Keratinocyte (primary cell): Measurements from ENCODE around the gene ANKRD17. TPM values are rescaled to one million over a fixed set of nuclear protein-coding genes. Genes with fewer than 3 reads are reported as not detected.

Experiments used
- DNase-seq: peaks from one replicate; pipeline ENCODE4 v3.0.0-alpha.2; 2011; ENCODE audit warnings: low read depth, missing footprints, low spot score
- FAIRE-seq: peaks from 2 replicates; lab custom pipeline; 2011; peaks lifted over from hg19 to GRCh38; lab: Jason Lieb, UNC
- H2AFZ ChIP-seq: 2 replicates; pipeline ENCODE4 v1.6.0; 2012; ENCODE audit warnings: low read length, control low read depth, inconsistent platforms; ENCODE audit not compliant: control insufficient read depth
- H3K27ac ChIP-seq: 2 replicates; pipeline ENCODE4 v1.5.1; 2011; ENCODE audit warnings: low read length; ENCODE audit not compliant: control insufficient read depth, insufficient read depth
- H3K27me3 ChIP-seq: 3 replicates; pipeline ENCODE4 v1.6.0; 2011; ENCODE audit warnings: low read length; ENCODE audit not compliant: control insufficient read depth, insufficient read depth; ENCODE audit errors: extremely low read depth
- H3K36me3 ChIP-seq, 2 experiments: 2 replicates in 1 of 2; 3 replicates in 1 of 2; pipeline ENCODE4 v1.5.1; 2011; ENCODE audit warnings: low read length in 2 of 2, mild to moderate bottlenecking in 1 of 2; ENCODE audit not compliant: control insufficient read depth in 2 of 2, insufficient read depth in 2 of 2; ENCODE audit errors: extremely low read depth in 1 of 2
- H3K4me1 ChIP-seq: 3 replicates; pipeline ENCODE4 v1.5.1; 2011; ENCODE audit warnings: low read length; ENCODE audit not compliant: control insufficient read depth, insufficient read depth; ENCODE audit errors: extremely low read depth
- H3K4me2 ChIP-seq: 3 replicates; pipeline ENCODE4 v1.6.0; 2011; ENCODE audit warnings: low read depth, low read length; ENCODE audit not compliant: control insufficient read depth, insufficient read depth; ENCODE audit errors: extremely low read depth
- H3K4me3 ChIP-seq, 3 experiments: fragments of 200-600 bp in 1 of 3; sonication (generic) in 1 of 3; 2 replicates in 2 of 3; 3 replicates in 1 of 3; pipeline ENCODE4 v1.5.1; 2011 to 2016; ENCODE audit warnings: low read length in 3 of 3, mild to moderate bottlenecking in 3 of 3, control low read depth in 2 of 3, inconsistent platforms in 1 of 3, low read depth in 1 of 3, mixed read lengths in 1 of 3, mixed run types in 1 of 3, moderate library complexity in 1 of 3; ENCODE audit not compliant: control insufficient read depth in 2 of 3, insufficient read depth in 2 of 3; ENCODE audit errors: extremely low read depth in 1 of 3
- H3K79me2 ChIP-seq: 2 replicates; pipeline ENCODE4 v1.6.0; 2012; ENCODE audit warnings: low read length; ENCODE audit not compliant: control insufficient read depth, insufficient read depth
- H3K9ac ChIP-seq: 3 replicates; pipeline ENCODE4 v1.6.0; 2011; ENCODE audit warnings: low read length; ENCODE audit not compliant: control insufficient read depth, insufficient read depth; ENCODE audit errors: extremely low read depth
- H3K9me1 ChIP-seq: 3 replicates; pipeline ENCODE4 v1.6.0; 2011; ENCODE audit warnings: low read length; ENCODE audit not compliant: control insufficient read depth, insufficient read depth; ENCODE audit errors: extremely low read depth
- H3K9me3 ChIP-seq: 2 replicates; pipeline ENCODE4 v1.5.1; 2012; ENCODE audit warnings: low read depth, low read length; ENCODE audit not compliant: control insufficient read depth
- H4K20me1 ChIP-seq: 3 replicates; pipeline ENCODE4 v1.6.0; 2011; ENCODE audit warnings: low read length; ENCODE audit not compliant: control insufficient read depth, insufficient read depth; ENCODE audit errors: extremely low read depth
- CTCF ChIP-seq, 3 experiments: IDR thresholded peaks in 1 of 3; conservative IDR thresholded peaks in 1 of 3; optimal IDR thresholded peaks in 1 of 3; 2 replicates in 2 of 3; 3 replicates in 1 of 3; pipeline versions ENCODE3 to v1.5.1; 2011; ENCODE audit warnings: low read length in 3 of 3, mild to moderate bottlenecking in 3 of 3, moderate library complexity in 2 of 3, control low read depth in 1 of 3, inconsistent platforms in 1 of 3; ENCODE audit not compliant: insufficient read depth in 2 of 3; ENCODE audit errors: extremely low read depth in 1 of 3
- EZH2 ChIP-seq: IDR thresholded peaks from one replicate; pipeline ENCODE4 v1.6.1; 2012; ENCODE audit warnings: inconsistent platforms, mild to moderate bottlenecking, low read length, moderate library complexity
- dilution Hi-C: fragments of 300-500 bp; cut with MboI; formaldehyde crosslinking; loops from one replicate; pipeline ENCODE4 v1.7.0; 2020; ENCODE audit warnings: low sequenced_read_pairs; ENCODE audit not compliant: extremely low pct_ligation_motif_present
- polyA plus RNA-seq, 5 experiments: library from polyadenylated mRNA; depleted of rRNA in 3 of 5; stranded (reverse) in 3 of 5; stranded (forward) in 1 of 5; unstranded in 1 of 5; fragments of >200 nt; gene quantifications; 1 replicate in 1 of 5; 2 replicates in 3 of 5; 3 replicates in 1 of 5; pipeline versions ENCODE4 v1.2.1 to v1.2.3, GENCODE V29; 2011 to 2012; ENCODE audit warnings: missing spikeins in 2 of 5, low read depth in 1 of 5, low replicate concordance in 1 of 5

ANKRD17 gene
- polyA plus RNA-seq, 1 donor (not counting 4 experiments of a cell fraction or from before 2014, with no cell fraction given): 51.5 TPM

DNA sequence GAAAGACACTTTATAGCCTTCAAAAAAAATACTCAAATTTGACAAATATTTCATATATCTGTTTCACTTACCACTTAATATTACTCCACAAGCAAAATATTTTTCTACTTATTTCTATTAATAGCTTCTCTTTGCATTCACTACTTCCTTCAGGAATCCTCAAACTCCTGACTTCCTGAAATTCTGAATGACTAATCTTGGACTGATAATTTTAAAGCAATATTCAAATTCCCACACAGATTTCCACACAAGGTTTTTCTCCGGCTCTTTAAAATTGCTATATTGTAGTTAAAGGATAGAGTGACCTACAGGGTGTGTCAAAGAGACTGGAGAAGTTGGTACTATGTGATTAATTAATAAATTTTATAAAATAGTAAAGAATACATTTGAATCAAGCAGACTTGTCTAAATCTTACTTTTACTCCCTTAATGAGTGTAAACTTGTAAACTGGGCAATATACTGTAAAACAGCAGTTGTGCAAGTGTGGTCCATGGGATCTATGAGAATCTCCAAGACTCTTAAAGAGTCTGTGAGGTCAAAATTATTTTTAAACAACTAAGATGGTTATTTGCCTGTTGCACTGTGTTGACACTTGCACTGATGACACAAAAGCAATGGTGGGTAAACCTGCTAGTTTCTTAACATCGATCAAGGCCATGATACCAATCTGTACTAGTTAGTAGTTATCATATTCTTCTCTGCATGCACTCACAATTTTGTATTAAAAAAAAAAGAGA, 44.5 kb downstream of the ANKRD17 start:
- FAIRE-seq (no peak), DNase-seq (no peak)
- Histone ChIP-seq H3K9me1 (no peaks in the 10 kb centered on the region), H2AFZ (no peak overlapping the region), H4K20me1 (peaks cover 4% of the 10 kb centered on the region), H3K4me3 (no peak overlapping the region), H3K4me2 (no peak overlapping the region), H3K9ac (no peak overlapping the region), H3K79me2 (peaks cover 93% of the 10 kb centered on the region), H3K9me3 (no peaks in the 10 kb centered on the region), H3K27me3 (no peaks in the 10 kb centered on the region), H3K36me3 (peaks cover 0 to 4% of the 10 kb centered on the region in 2 experiments), H3K4me1 (peaks cover 11% of the 10 kb centered on the region), H3K27ac (no peak overlapping the region)
- dilution Hi-C loops: no loop called here
- TF ChIP-seq CTCF (optimal IDR thresholded peaks at IDR 0.05 in 1 of 3, IDR thresholded peaks at IDR 0.05 in 1 of 3, conservative IDR thresholded peaks at IDR 0.05 in 1 of 3; ENCODE audit: extremely low read depth in 1 of 3, insufficient read depth in 2 of 3, low read length in 3 of 3): no peak
- TF ChIP-seq EZH2: no peak

GRCh38 chr4:73212982-73213730, 45.4 kb downstream of the ANKRD17 start:
- Histone ChIP-seq H3K4me2 (no peak overlapping the region), H4K20me1 (peaks cover 8% of the 10 kb centered on the region), H3K4me1 (peaks cover 18% of the 10 kb centered on the region), H3K9ac (no peak overlapping the region), H3K27ac (no peak overlapping the region), H2AFZ (no peak overlapping the region), H3K9me3 (no peaks in the 10 kb centered on the region), H3K4me3 (no peak overlapping the region), H3K27me3 (no peaks in the 10 kb centered on the region), H3K36me3 (peaks cover 0 to 4% of the 10 kb centered on the region in 2 experiments), H3K79me2 (peaks cover 93% of the 10 kb centered on the region), H3K9me1 (no peaks in the 10 kb centered on the region)
- TF ChIP-seq CTCF (optimal IDR thresholded peaks at IDR 0.05 in 1 of 3, IDR thresholded peaks at IDR 0.05 in 1 of 3, conservative IDR thresholded peaks at IDR 0.05 in 1 of 3; ENCODE audit: extremely low read depth in 1 of 3, insufficient read depth in 2 of 3, low read length in 3 of 3) (no peak), EZH2 (no peak)
- no peak for DNase-seq
- dilution Hi-C loops: no loop called here
- no peak for FAIRE-seq
